Measurements from ENCODE around the gene ASB4. TPM values are rescaled to one million over a fixed set of nuclear protein-coding genes. Genes with fewer than 3 reads are reported as not detected.

The ASB4 gene
- total RNA-seq, 4 donors from 2014 or later: not detected

- no peak for ATAC-seq
- H3K27me3 ChIP-seq: no peaks in the 10 kb centered on the region
- H3K4me1 ChIP-seq: peaks cover 0 to 7% (median 0%) of the 10 kb centered on the region in 3 donors
- TF ChIP-seq EP300 (IDR thresholded peaks at IDR 0.05) (no peak), CTCF (IDR thresholded peaks at IDR 0.05) (no peak), POLR2A (IDR thresholded peaks at IDR 0.05) (no peak), POLR2AphosphoS5 (IDR thresholded peaks at IDR 0.05) (no peak)
- H3K9me3 ChIP-seq: no peaks in the 10 kb centered on the region
- WGBS, 2 donors (ENCODE audit: low coverage in 1 of 2): 54 to 67% methylated on average over 1 of the region's 1 CpG
- no peak overlapping the region for H3K27ac ChIP-seq
- H3K4me3 ChIP-seq: no peak overlapping the region
- no peaks in the 10 kb centered on the region for H3K36me3 ChIP-seq
These were observed 44.0 kb downstream of the ASB4 start for GRCh38 chr7:95529701-95530100.

GRCh38 chr7:95530881-95531280, 45.1 kb downstream of the ASB4 start:
- Histone ChIP-seq H3K4me3 (no peak overlapping the region), H3K4me1 (peaks cover 0 to 7% (median 0%) of the 10 kb centered on the region in 3 donors), H3K27me3 (no peaks in the 10 kb centered on the region), H3K9me3 (no peaks in the 10 kb centered on the region), H3K36me3 (no peaks in the 10 kb centered on the region), H3K27ac (no peak overlapping the region)
- WGBS, 2 donors (ENCODE audit: low coverage in 1 of 2): 100% methylated on average over 1 of the region's 1 CpG
- TF ChIP-seq POLR2AphosphoS5 (IDR thresholded peaks at IDR 0.05) (no peak), POLR2A (IDR thresholded peaks at IDR 0.05) (no peak), EP300 (IDR thresholded peaks at IDR 0.05) (no peak), CTCF (IDR thresholded peaks at IDR 0.05) (no peak)
- ATAC-seq: no peak

GRCh38 chr7:95531605-95532219, 46.0 kb downstream of the ASB4 start:
- TF ChIP-seq EP300 (IDR thresholded peaks at IDR 0.05) (no peak), POLR2A (IDR thresholded peaks at IDR 0.05) (no peak), CTCF (IDR thresholded peaks at IDR 0.05) (no peak), POLR2AphosphoS5 (IDR thresholded peaks at IDR 0.05) (no peak)
- Histone ChIP-seq H3K4me1 (peaks cover 0 to 7% (median 0%) of the 10 kb centered on the region in 3 donors), H3K4me3 (no peak overlapping the region), H3K36me3 (no peaks in the 10 kb centered on the region), H3K27me3 (no peaks in the 10 kb centered on the region), H3K27ac (no peak overlapping the region), H3K9me3 (no peaks in the 10 kb centered on the region)
- ATAC-seq: no peak
- 50 to 66% methylated on average over 3 of the region's 3 CpGs for WGBS, 2 donors (ENCODE audit: low coverage in 1 of 2)

GRCh38 chr7:95534796-95535195, 49.1 kb downstream of the ASB4 start:
- Histone ChIP-seq H3K9me3 (no peaks in the 10 kb centered on the region), H3K27me3 (no peaks in the 10 kb centered on the region), H3K4me3 (no peak overlapping the region), H3K4me1 (no peaks in the 10 kb centered on the region), H3K27ac (no peak overlapping the region), H3K36me3 (no peaks in the 10 kb centered on the region)
- WGBS, 2 donors (ENCODE audit: low coverage in 1 of 2): 65 to 94% methylated on average over 2 of the region's 2 CpGs
- ATAC-seq: no peak
- TF ChIP-seq EP300 (IDR thresholded peaks at IDR 0.05) (no peak), CTCF (IDR thresholded peaks at IDR 0.05) (no peak), POLR2AphosphoS5 (IDR thresholded peaks at IDR 0.05) (no peak), POLR2A (IDR thresholded peaks at IDR 0.05) (no peak)

GRCh38 chr7:95535662-95536061, 49.9 kb downstream of the ASB4 start:
- TF ChIP-seq POLR2A (IDR thresholded peaks at IDR 0.05) (no peak), EP300 (IDR thresholded peaks at IDR 0.05) (no peak), POLR2AphosphoS5 (IDR thresholded peaks at IDR 0.05) (no peak), CTCF (IDR thresholded peaks at IDR 0.05) (no peak)
- Histone ChIP-seq H3K9me3 (no peaks in the 10 kb centered on the region), H3K36me3 (no peaks in the 10 kb centered on the region), H3K27me3 (no peaks in the 10 kb centered on the region), H3K27ac (no peak overlapping the region), H3K4me3 (no peak overlapping the region), H3K4me1 (no peaks in the 10 kb centered on the region)
- WGBS, 2 donors (ENCODE audit: low coverage in 1 of 2): 9 to 67% methylated on average over 1 of the region's 1 CpG
- ATAC-seq: no peak

Measured in gastroesophageal sphincter (tissue), 4 donors.